NCI-H2107 (cell line): ENCODE results near the gene DZIP1L.
A peak's percentile ranks its signal among the peaks of the same experiment; 100 is the strongest.
"Not testable (repeated sequence)": the region's sequence is repeated elsewhere in the genome, so short reads cannot be mapped to it uniquely, and the experiment has no call there.

Experiments used
- DNase-seq: peaks from one replicate; lab custom pipeline; 2025; lab: John Stamatoyannopoulos, UW

DZIP1L gene, protein sequence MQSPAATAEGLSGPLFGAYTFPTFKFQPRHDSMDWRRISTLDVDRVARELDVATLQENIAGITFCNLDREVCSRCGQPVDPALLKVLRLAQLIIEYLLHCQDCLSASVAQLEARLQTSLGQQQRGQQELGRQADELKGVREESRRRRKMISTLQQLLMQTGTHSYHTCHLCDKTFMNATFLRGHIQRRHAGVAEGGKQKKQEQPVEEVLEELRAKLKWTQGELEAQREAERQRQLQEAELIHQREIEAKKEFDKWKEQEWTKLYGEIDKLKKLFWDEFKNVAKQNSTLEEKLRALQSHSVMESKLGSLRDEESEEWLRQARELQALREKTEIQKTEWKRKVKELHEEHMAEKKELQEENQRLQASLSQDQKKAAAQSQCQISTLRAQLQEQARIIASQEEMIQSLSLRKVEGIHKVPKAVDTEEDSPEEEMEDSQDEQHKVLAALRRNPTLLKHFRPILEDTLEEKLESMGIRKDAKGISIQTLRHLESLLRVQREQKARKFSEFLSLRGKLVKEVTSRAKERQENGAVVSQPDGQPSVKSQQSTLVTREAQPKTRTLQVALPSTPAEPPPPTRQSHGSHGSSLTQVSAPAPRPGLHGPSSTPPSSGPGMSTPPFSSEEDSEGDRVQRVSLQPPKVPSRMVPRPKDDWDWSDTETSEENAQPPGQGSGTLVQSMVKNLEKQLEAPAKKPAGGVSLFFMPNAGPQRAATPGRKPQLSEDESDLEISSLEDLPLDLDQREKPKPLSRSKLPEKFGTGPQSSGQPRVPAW

GRCh38 chr3:138114988-138115971 lies at the start of gene DZIP1L:
TSS of gene DZIP1L (minus strand) at chr3:138115608. CDS start at chr3:138103971, 11,637 bp downstream.
- DNase-seq: no peak

GRCh38 chr3:138165061-138165460 lies 49.7 kb upstream of the DZIP1L start:
- DNase-seq: no peak

DNA sequence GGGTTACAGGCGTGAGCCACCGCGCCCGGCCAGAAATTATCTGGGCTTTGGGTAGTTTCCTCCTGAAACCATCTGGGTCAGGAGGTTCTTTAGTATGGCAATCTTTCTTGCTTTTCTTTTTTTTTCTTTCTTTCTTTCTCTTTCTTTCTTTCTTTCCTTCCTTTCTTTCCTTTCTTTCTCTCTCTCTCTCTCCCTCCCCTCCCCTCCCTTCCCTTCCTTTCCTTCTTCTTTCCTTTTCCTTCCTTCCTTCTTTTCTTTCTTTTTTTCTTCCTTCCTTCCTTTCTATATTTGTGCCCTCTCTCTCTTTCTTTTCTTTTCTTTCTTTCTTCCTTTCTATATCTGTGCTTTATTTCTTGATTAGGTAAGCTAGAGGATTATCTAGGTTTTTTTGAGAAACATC lies 42.3 kb upstream of the DZIP1L start:
- DNase-seq: no peak

DNA sequence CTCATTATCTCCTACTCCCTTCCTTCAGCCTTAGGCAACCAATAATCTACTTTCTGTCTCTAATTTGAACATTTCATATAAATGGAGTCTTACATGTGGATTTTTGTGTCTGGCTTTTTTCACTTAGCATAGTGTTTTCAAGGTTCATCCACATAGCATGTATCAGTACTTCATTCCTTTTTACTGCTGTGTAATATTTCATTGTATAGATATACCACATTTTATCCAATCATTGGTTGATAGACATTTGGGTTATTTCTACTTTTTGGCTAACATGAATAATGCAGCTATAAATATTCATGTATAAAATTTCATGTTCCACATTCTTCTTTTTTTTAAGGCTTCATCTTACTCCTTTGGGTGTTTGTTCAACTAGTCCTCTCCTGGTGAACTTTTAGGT lies 39.1 kb upstream of the DZIP1L start:
- no peak for DNase-seq

DNA sequence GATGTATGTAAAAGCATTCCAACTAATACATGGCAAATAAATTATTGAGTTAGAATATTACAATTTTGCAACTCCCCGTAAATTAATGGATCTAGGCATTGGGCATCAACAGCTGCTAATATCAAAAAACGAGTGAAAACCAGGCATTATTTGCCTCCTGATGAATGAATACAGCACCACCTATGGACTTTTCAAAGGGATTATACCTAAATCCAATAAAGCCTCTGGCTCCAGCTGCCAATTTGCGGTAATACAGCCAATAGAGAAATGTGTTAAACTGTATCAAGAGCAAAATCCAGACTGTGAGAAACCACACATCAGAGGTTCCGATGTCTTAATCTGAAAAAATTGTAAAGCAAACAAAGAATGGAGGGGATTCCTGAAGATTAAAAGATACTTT lies 33.1 kb upstream of the DZIP1L start:
- DNase-seq: no peak

- not testable (repeated sequence) for DNase-seq
Measured at GRCh38 chr3:138142181-138142580, 26.8 kb upstream of the DZIP1L start.

DNA sequence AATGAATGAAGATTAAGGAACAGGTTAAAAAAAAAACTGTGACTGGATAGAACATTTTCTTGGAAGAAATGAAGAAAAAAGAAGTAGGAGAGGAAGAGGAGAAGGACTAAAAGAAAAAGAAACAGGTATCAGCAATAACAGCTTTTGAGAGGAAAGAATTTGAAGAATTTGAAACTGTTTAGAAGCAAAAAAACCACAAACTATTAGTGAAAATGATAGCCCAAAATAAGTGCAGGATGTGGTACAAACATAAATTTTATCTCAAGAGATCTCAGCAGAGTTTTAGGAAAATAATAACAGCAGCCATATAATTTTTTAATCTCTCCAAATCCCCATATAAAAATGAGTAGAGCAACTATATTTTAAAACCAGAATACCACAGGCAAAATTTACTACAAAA lies 25.5 kb upstream of the DZIP1L start:
- no peak for DNase-seq

- no peak for DNase-seq
Measured at GRCh38 chr3:138139691-138140090, 24.3 kb upstream of the DZIP1L start.

GRCh38 chr3:138137861-138138260 lies 22.5 kb upstream of the DZIP1L start:
- DNase-seq: no peak

DNA sequence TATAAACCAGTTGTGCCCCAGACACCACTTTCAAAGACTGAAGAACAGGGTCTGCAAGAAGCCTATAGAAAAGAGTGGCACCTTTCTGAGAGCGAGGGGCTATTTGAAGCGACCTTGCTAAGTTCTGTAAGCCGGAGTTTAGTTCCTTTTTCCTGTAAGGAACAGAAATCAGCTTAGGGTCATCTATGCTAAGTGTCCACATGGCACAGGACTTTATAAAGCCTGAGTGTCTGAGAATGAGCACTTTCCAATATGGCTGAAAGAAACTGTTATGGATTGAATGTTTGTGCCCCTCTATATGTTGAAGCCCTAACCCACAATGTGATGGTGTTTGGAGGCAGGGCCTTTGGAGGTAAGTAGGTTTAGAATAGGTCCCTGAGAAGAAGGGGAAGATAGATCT lies 20.8 kb upstream of the DZIP1L start:
- DNase-seq: no peak

- DNase-seq: no peak
Measured at GRCh38 chr3:138135833-138136194, 20.4 kb upstream of the DZIP1L start.

DNA sequence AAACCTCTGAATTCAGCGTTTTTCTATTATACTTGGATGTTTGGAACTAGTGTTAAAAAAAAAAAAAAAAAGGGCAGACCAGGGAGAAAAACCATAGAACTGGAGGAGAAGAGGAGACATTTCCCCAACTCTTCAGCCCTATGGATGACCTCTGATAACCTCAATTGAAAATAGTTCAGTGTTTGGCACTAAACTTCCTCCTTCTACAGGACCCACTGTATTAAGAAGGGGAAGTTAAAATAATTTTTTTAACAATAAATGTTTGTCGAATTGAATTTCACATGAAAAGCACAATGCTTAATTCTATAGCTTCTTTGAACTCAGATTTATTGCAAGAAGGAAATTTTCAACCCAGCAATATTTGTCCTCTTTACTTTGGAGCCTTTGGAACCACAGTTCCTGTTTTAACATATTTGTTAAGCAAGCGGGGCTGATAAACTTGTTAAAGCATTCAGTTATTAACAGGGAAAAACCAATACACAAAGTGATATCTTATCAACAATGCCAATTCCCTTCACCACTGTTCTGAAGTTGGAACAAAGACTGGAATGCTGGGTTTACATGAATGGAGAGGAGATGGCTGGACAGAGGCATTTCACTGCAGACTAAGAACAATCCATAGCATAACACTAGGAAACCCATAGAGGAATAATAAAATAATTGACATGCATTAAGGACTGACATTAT lies 19.9 kb upstream of the DZIP1L start:
- no peak for DNase-seq

GRCh38 chr3:138132239-138132638 lies 16.8 kb upstream of the DZIP1L start, which contains the start of gene A4GNT:
TSS of gene A4GNT (minus strand) at chr3:138132390. CDS start at chr3:138131256, 1,134 bp downstream.
- DNase-seq: no peak

DNA sequence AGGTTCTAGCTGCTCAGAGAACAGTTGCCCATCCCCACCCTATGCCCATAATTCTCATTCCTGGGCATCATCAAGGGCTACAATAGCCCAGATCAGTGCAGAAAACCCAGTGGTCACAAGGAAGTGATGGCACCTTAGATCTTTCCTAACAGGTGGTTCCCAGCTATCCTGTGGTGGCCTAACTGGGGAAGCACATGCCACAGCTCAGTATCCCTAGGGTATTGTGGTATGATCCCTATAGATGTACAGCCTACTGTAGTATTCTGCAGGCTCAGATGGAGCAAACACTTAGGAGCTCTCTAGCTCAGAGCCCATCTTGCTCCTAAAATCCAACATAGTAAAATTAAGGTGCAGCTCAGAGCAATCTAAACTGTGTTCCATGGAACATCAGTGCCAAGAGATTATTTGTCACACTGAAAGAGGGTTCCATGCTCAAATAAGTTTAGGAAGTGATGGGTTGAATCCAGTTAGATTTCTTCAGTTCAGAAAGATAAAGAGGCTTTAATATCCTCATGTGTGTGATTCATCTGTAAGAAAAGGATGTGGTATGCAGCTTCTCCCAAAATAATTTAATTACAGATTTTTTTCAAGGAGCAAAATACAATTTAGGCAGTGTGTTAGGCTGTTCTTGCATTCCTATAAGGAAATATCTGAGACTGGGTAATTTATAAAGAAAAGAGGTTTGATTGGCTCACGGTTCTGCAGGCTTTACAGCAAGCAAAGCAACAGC lies 12.4 kb upstream of the DZIP1L start:
- no peak for DNase-seq

DNA sequence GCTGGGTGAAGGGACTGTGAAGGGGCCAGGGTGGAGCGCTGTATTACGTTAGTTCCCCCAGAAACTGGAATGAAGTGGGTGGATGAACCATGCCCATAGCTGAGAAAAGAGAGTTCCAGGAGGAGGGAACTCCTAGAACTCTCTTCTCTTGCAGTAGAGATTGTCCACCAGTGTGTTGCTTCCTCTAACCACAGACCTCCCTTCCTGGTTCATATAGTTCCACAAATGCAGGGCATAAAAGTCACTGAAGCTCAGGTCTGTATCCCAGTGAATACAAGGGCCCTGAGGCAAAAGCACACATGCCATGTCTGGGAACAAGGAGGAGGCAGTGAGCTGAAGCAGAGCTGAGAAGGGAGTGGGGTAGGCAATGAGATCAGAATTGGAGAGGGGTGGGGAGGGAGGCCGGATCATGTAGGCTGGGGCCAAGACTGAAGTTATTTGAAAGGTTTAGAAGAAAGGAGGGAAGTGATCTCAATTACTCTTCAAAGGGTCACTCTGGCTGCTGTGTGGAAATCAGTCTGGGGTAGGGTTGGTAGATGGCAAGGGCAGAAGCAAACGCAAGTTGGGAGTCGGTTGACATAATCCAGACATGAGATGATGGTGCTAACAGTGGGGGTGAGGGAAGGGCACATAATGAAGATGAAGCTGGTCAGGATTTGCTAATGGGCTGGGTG lies 10.3 kb upstream of the DZIP1L start:
- DNase-seq: no peak

DNA sequence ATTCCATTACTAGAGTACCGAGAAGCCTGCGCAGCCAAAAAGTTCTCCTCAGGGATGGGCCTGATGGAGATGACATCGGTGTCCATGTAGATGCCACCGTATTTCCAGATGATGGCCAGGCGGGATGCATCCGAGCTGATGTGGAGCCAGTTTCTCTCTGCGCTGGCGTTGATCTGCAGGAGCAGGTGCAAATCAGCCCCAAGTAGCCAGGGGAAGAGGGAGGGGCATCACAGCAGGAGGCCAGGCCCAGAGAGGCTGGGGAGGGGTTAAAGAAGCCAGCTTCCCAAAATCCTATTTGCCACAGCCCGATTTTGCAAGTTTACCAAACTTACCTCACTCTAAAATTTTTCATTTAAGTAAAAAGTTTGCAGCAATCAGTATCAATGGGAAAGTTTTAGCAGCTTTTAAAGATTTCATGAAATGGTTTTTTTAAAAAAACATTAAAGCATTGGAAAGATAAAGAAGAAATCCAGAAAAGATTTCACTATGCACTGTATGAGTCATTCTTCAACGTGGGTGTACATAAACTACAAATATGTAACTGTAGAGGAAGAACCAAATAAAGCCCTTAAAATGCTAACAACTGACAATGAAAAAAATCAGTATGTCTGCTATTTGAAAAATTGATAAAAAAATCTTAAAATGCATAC lies 9.4 kb upstream of the DZIP1L start:
- DNase-seq: no peak

DNA sequence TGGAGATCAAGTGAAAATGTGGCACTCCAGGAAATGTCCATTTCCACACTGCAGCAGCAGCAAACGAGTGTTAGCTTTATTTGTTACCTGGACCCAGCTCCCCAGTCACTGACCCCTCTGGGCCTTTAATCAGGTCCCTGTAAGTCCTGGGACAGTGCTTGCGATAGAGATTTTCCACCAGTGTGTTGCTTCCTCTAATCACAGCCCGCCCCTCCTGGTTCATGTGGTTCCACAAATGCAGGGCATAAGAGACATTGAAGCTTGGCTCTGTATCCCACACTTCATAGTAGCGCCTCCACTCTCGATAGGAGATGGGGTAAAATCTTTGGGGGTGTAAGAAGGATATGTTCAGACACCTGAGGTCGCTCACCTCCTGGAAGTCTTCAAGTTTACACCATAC lies 8.8 kb upstream of the DZIP1L start:
- no peak for DNase-seq

GRCh38 chr3:138119423-138119766 lies 4.0 kb upstream of the DZIP1L start:
- DNase-seq: no peak

GRCh38 chr3:138118612-138119422 lies 3.4 kb upstream of the DZIP1L start:
- peak; percentile 58 for DNase-seq
